Hematopoietic multipotent progenitor cell treated with erythropoietin and hydrocortisone succinate and interleukin-3 and kit ligand, for 17 days (in vitro differentiated cells): Measurements from ENCODE around the gene FRMD4A.
"Not testable (repeated sequence)": the region's sequence is repeated elsewhere in the genome, so short reads cannot be mapped to it uniquely, and the experiment has no call there.

Source experiments
- DNase-seq: peaks from one replicate; pipeline ENCODE4 v3.0.0-alpha.2; 2015; ENCODE audit warnings: low spot score

FRMD4A gene

GRCh38 chr10:13844651-13845050 lies 486.1 kb downstream of the FRMD4A start:
- no peak for DNase-seq

- no peak for DNase-seq
These were observed 488.6 kb downstream of the FRMD4A start for GRCh38 chr10:13842117-13842516.

- no peak for DNase-seq
These were observed 490.7 kb downstream of the FRMD4A start for GRCh38 chr10:13840036-13840435.

- no peak for DNase-seq
These were observed 491.2 kb downstream of the FRMD4A start for GRCh38 chr10:13839430-13839990.

- no peak for DNase-seq
These were observed 491.7 kb downstream of the FRMD4A start for GRCh38 chr10:13839030-13839429.

- DNase-seq, result no peak
These were observed 492.8 kb downstream of the FRMD4A start for GRCh38 chr10:13837966-13838365.

GRCh38 chr10:13834581-13835286 lies 496.0 kb downstream of the FRMD4A start:
- no peak for DNase-seq

- DNase-seq, result no peak
These were observed 499.0 kb downstream of the FRMD4A start for GRCh38 chr10:13831711-13832141.

GRCh38 chr10:13830385-13830784 lies 500.3 kb downstream of the FRMD4A start:
- DNase-seq, result no peak

- no peak for DNase-seq
These were observed 500.9 kb downstream of the FRMD4A start for GRCh38 chr10:13829790-13830189.

GRCh38 chr10:13828284-13828683 lies 502.4 kb downstream of the FRMD4A start:
- DNase-seq, result not testable (repeated sequence)

GRCh38 chr10:13827076-13827797 lies 503.5 kb downstream of the FRMD4A start:
- no peak for DNase-seq

- DNase-seq, result no peak
These were observed 506.9 kb downstream of the FRMD4A start for GRCh38 chr10:13823709-13824405.

GRCh38 chr10:13823096-13823708 lies 507.5 kb downstream of the FRMD4A start:
- DNase-seq, result no peak

GRCh38 chr10:13822490-13822889 lies 508.2 kb downstream of the FRMD4A start:
- DNase-seq, result no peak

GRCh38 chr10:13820964-13821337 lies 509.8 kb downstream of the FRMD4A start:
- DNase-seq, result no peak

GRCh38 chr10:13820119-13820963 lies 510.4 kb downstream of the FRMD4A start:
- no peak for DNase-seq

GRCh38 chr10:13816195-13816925 lies 514.4 kb downstream of the FRMD4A start:
- DNase-seq, result no peak

- no peak for DNase-seq
These were observed 515.0 kb downstream of the FRMD4A start for GRCh38 chr10:13815756-13816155.

GRCh38 chr10:13813550-13813949 lies 517.2 kb downstream of the FRMD4A start:
- no peak for DNase-seq

GRCh38 chr10:13812804-13813203 lies 517.9 kb downstream of the FRMD4A start:
- no peak for DNase-seq
